ENCODE results near the gene ATF5. TPM values are rescaled to one million over a fixed set of nuclear protein-coding genes. Genes with fewer than 3 reads are reported as not detected.
A peak's percentile ranks its signal among the peaks of the same experiment; 100 is the strongest.
"Not testable (repeated sequence)": the region's sequence is repeated elsewhere in the genome, so short reads cannot be mapped to it uniquely, and the experiment has no call there.

Gene ATF5
- total and polyA plus RNA-seq, 2 of the 13 experiments (the other 11 are each of a cell fraction or from before 2014, with no cell fraction given), result 5.2 to 10.3 TPM

DNA sequence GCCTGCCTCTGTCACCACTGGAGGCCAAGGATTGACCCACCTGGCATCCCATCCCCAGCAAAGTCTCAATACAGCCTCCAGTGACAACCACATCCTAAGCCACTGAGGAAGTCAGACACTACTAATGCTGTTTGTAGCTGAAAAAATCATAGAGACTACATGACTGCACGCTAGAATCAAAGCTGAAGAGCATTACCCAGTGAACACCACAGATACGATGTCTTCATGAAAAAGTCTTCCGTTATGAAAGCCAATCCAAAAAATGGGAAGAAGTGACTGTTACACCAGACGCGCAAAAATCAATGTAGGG lies 11.4 kb downstream of the ATF5 start:
- ChIA-PET POLR2A (no interaction called here), CTCF (ENCODE audit: low intra/inter-chr PET ratio, low total read pairs) (no interaction called here)
- intact Hi-C loops (cut with micrococcal nuclease; ENCODE audit: unreplicated experiment) (no loop called here), in situ Hi-C loops (cut with HindIII; ENCODE audit: extremely low pct_ligation_motif_present, low pct_unique_long_range_greater_than_20kb) (no loop called here)
- WGBS (ENCODE audit: low lambda C conversion rate), result 70% methylated on average over 5 of the region's 5 CpGs
- TF ChIP-seq MTA1 (CRISPR knock-in tag; IDR thresholded peaks at IDR 0.05; ENCODE audit: borderline replicate concordance), result no peak
- H3K27me3 ChIP-seq (ENCODE audit: control insufficient read depth in 1 of 2, insufficient read depth in 2 of 2, low read length in 2 of 2), result no peaks in the 10 kb centered on the region
- H4K20me1 ChIP-seq (ENCODE audit: insufficient read depth, low read length), result no peaks in the 10 kb centered on the region
- ATAC-seq (no peak), DNase-seq (ENCODE audit: low spot score) (no peak), FAIRE-seq (no peak)
- no peak overlapping the region for H2AFZ ChIP-seq (ENCODE audit: low read length)
- H3K36me3 ChIP-seq (replicated peaks in 1 of 2; ENCODE audit: control insufficient read depth in 1 of 2, insufficient read depth in 2 of 2, low read length in 2 of 2), result no peaks in the 10 kb centered on the region
- H3K4me3 ChIP-seq (replicated peaks in 1 of 3; ENCODE audit: insufficient read depth in 1 of 3, low read depth in 2 of 3, low read length in 3 of 3), result no peak overlapping the region
- H3K4me2 ChIP-seq (ENCODE audit: low read depth, low read length), result no peak overlapping the region
- no peak overlapping the region for H3K27ac ChIP-seq (ENCODE audit: extremely low read length, insufficient read depth, low read length)
- no peaks in the 10 kb centered on the region for H3K79me2 ChIP-seq (ENCODE audit: insufficient read depth, low read length)
- H3K9ac ChIP-seq (ENCODE audit: insufficient read depth, low read depth, low read length), result no peak overlapping the region
- H3K4me1 ChIP-seq (ENCODE audit: insufficient read depth, low read length), result peaks cover 53% of the 10 kb centered on the region
- no TSS peak for BruUV-seq (replicated peaks)
- H3K9me3 ChIP-seq (ENCODE audit: low read length), result no peaks in the 10 kb centered on the region

DNA sequence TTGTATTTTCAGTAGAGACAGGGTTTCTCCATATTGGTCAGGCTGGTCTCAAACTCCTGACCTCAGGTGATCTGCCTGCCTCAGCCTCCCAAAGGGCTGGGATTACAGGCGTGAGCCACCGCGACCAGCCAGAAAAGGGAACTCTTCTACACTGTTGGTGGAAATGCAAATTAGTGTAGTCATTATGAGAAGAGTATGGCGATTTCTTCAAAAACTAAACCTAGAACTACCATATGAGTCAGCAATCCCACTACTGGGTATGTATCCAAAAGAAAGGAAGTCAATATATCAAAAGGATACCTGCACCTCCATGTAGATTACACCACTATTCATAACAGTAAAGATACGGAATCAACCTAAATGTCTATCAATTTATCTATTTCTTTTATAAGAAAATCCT lies 15.6 kb downstream of the ATF5 start:
- intact Hi-C loops (cut with micrococcal nuclease; ENCODE audit: unreplicated experiment); H4K20me1 ChIP-seq (ENCODE audit: insufficient read depth, low read length); in situ Hi-C loops (cut with HindIII; ENCODE audit: extremely low pct_ligation_motif_present, low pct_unique_long_range_greater_than_20kb); H3K36me3 ChIP-seq (replicated peaks in 1 of 2; ENCODE audit: control insufficient read depth in 1 of 2, insufficient read depth in 2 of 2, low read length in 2 of 2); POLR2A ChIA-PET; BruUV-seq (replicated peaks); H2AFZ ChIP-seq (ENCODE audit: low read length); H3K4me2 ChIP-seq (ENCODE audit: low read depth, low read length); ATAC-seq; H3K9me3 ChIP-seq (ENCODE audit: low read length); H3K9ac ChIP-seq (ENCODE audit: insufficient read depth, low read depth, low read length); FAIRE-seq; H3K4me3 ChIP-seq (replicated peaks in 1 of 3; ENCODE audit: insufficient read depth in 1 of 3, low read depth in 2 of 3, low read length in 3 of 3); H3K27me3 ChIP-seq (ENCODE audit: control insufficient read depth in 1 of 2, insufficient read depth in 2 of 2, low read length in 2 of 2); H3K79me2 ChIP-seq (ENCODE audit: insufficient read depth, low read length); CTCF ChIA-PET (ENCODE audit: low intra/inter-chr PET ratio, low total read pairs); H3K27ac ChIP-seq (ENCODE audit: extremely low read length, insufficient read depth, low read length); DNase-seq (ENCODE audit: low spot score): not testable (repeated sequence)
- 78% methylated on average over 5 of the region's 5 CpGs for WGBS (ENCODE audit: low lambda C conversion rate)
- H3K4me1 ChIP-seq (ENCODE audit: insufficient read depth, low read length), result peaks cover 42% of the 10 kb centered on the region

DNA sequence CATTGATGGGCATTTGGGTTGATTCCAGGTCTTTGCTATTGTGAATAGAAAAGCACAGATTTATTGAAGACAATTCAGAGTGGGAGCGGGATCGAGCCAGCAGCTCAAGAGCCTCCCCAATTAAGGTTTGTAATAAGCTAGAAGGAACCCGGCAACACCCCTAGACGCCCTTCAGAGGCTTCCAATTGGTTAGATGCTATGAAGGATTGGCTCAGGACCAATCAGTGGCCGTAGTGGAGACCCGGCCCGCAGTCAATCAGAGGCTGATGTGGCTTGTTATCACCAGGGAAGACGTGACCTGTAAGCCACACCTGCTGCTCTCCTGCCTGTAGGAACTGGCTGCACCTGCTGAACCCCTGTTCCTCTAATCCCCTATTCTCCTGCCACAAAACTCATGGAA lies 17.4 kb downstream of the ATF5 start:
- ChIA-PET CTCF (ENCODE audit: low intra/inter-chr PET ratio, low total read pairs) (no interaction called here), POLR2A (no interaction called here)
- Histone ChIP-seq H3K79me2 (ENCODE audit: insufficient read depth, low read length) (no peaks in the 10 kb centered on the region), H3K27me3 (ENCODE audit: control insufficient read depth in 1 of 2, insufficient read depth in 2 of 2, low read length in 2 of 2) (peaks cover 0 to 11% of the 10 kb centered on the region in 2 experiments; a peak in 3 of 5 replicates), H3K9me3 (ENCODE audit: low read length) (no peaks in the 10 kb centered on the region), H2AFZ (ENCODE audit: low read length) (no peak overlapping the region), H3K27ac (ENCODE audit: extremely low read length, insufficient read depth, low read length) (no peak overlapping the region), H3K36me3 (replicated peaks in 1 of 2; ENCODE audit: control insufficient read depth in 1 of 2, insufficient read depth in 2 of 2, low read length in 2 of 2) (no peaks in the 10 kb centered on the region), H3K4me2 (ENCODE audit: low read depth, low read length) (no peak overlapping the region), H3K9ac (ENCODE audit: insufficient read depth, low read depth, low read length) (no peak overlapping the region), H3K4me3 (replicated peaks in 1 of 3; ENCODE audit: insufficient read depth in 1 of 3, low read depth in 2 of 3, low read length in 3 of 3) (no peak overlapping the region), H4K20me1 (ENCODE audit: insufficient read depth, low read length) (no peaks in the 10 kb centered on the region), H3K4me1 (ENCODE audit: insufficient read depth, low read length) (peaks cover 24% of the 10 kb centered on the region)
- FAIRE-seq (no peak), ATAC-seq (no peak), DNase-seq (ENCODE audit: low spot score) (no peak)
- intact Hi-C loops (cut with micrococcal nuclease; ENCODE audit: unreplicated experiment) (no loop called here), in situ Hi-C loops (cut with HindIII; ENCODE audit: extremely low pct_ligation_motif_present, low pct_unique_long_range_greater_than_20kb) (no loop called here)
- BruUV-seq (replicated peaks), result no TSS peak
- TF ChIP-seq AHR (CRISPR knock-in tag; IDR thresholded peaks at IDR 0.05) (no peak), SP2 (CRISPR knock-in tag; IDR thresholded peaks at IDR 0.05) (0 out of 2 replicates have a peak, but pooled peaks have one; percentile 30), ZNF616 (CRISPR knock-in tag; IDR thresholded peaks at IDR 0.05; ENCODE audit: low read depth) (no peak), NFYB (CRISPR knock-in tag; IDR thresholded peaks at IDR 0.05) (peak; percentile 71), NFYC (CRISPR knock-in tag; IDR thresholded peaks at IDR 0.05) (peak; percentile 65; the same call in 1 of the 2 replicates)
- 61% methylated on average over 4 of the region's 8 CpGs for WGBS (ENCODE audit: low lambda C conversion rate)
